ENCODE measurements around the gene MAPK8IP1.
A peak's percentile ranks its signal among the peaks of the same experiment; 100 is the strongest.

Gene MAPK8IP1

DNA sequence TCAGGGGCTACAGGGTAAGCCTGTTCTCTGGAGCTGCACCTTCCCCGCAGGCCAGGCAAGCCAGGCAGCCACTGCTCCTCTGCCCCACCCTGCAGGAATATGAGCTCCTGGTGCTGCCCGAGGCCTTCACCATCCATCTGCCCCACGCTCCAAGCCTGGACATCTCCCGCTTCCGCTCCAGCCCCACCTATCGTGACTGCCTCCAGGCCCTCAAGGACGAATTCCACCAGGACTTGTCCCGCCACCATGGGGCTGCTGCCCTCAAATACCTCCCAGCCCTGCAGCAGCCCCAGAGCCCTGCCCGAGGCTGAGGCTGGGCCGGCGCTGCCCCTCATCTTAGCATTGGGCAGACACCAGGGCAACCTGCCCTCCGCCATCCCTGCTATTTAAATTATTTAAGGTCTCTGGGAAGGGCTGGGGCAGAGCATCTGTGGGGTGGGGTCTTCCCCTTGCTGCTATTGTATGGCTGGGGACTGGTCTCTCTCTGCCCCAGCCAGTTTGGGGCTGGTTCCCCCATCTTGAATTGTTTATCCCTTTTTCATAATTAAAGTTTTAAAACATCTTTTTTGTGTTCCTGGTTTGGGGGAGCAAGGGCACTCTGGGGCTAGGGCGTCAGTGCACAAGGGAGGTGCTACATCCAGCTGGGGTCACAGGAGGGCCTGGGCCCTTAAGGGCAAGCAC is 43.2 kb downstream of the MAPK8IP1 start:
- no peak for DNase-seq

DNA sequence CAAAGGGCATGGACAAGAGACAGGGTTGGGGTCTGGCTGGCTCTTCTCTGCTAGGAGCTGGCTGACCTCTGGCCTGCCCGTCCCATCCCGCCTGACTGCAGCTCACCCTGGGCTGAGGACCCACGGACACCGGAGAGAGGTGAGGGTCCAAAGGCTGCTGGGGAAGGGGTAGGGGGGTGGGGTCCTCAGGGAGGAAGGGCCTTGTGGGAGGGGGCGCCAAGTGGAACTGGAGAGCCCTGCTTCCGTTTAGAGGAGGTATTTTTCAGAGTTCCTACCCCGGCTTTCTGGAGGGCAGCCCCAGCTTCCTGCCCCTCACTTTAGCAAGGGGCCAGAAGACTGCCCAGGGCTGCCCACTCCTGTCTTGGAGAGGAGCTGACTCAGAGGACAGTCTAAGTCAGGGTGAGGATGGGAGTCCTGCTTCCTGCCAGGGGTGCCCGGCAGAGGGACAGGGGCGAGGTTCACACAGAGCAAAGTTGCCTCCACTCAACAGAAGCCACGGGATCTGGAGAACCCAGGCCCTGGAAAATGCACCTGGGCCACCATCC is 44.1 kb downstream of the MAPK8IP1 start:
- peak in 1 of 2 experiments; percentile 65 for DNase-seq

DNA sequence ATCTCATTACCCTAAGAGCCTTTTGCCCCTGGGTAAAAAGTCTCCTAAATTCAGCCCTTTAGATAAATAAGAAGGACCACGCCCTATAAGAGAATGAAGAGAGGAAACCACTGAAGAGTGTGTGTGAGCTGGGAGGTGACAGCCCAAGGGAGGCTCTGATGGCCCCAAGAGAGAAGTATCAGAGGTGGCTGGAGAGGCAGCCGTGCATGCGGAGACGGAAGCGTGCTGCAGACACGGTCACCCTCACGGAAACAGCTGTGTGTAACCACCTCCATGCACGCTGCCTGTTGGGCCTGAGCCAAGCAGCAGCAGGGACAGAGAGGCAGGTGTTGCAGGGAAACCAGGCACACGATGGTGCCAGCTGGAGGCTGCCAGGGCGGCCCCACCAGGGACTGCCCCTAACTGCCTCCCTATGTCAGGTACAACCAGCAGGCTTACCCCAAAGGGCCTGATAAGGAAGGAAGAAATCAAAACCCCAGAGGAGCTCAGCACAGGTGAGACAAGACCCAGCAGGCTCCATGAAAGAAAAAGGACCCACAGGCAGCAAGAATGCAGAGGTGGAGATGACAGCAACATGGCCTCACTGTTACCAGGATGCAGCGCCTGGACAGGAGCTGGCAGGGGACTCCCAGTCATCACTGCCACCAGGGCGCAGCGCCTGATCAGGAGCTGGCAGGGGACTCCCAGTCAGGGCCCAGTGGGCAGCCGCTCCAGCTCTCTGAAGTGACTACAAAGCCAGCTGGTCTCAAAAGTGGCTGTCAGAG is 44.8 kb downstream of the MAPK8IP1 start:
- DNase-seq, result peak; percentile 92 to 98

DNA sequence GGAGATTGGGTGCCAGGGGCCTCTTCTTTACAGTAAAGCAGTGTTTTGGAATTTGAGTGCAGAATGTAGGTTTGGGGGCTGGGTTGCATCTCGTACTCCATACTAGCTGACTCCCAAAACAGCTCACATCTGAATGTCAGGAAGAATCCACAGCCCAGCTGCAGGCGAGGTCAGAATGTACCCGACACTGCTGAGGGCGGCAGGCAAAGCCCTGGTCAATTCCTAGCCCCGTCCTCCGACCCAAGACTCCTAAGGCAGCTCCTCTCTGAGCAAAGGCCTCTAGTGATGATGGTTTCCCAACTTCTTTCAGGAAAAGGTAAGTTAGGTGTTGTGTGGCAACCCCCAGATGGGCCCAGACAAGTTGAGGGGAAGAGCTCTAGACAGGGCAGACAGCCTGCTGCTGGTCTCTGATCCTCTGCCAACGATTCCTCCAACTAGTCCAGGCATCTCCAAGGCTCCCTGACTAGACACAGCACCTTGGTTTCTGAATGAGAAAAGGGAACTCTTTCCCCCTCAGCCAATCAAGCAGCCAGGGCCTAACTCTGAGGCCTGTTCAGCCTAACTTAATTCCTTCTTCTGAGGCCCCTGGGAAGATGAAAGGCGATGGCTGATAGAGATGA is 45.6 kb downstream of the MAPK8IP1 start:
- DNase-seq, result no peak

DNA sequence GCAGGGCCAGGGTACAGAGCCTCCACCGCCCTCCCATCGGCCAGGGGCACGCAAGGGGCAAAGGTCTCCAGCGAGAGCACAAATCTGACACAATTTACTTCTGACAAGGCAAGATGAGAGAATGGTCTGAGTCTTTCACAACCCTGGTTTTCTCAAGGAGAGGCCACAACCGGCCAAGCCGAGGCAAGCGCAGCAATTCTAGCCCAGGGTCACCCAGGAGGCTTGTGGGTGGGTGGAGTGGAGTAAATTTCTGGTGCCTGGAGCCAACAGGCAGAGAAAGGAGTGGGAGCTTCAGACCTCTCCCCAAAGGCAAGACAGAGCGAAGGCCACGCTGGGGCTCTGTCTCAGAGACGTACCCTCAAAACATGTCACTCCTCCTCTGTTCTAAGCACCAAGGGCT is 46.3 kb downstream of the MAPK8IP1 start:
- DNase-seq, result no peak

DNA sequence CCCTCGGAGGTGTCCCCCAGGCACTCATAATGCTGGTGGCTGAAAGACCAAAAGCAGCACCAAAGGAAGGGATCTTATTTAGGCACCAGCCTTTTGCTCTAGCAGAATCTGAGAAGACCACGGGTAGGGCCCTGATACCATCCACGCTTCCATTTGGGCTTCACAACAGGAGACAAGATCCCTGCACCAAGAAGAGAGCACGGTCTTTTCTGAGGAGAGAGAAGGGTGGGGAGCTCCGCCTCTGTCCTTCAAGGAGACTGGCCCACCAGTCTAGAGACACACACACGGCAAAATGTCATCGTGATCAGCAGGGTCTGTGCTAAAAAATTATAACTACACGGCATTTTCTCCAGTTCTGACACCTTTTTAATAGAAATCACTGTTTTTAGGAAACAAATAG is 46.8 kb downstream of the MAPK8IP1 start:
- no peak for DNase-seq

DNA sequence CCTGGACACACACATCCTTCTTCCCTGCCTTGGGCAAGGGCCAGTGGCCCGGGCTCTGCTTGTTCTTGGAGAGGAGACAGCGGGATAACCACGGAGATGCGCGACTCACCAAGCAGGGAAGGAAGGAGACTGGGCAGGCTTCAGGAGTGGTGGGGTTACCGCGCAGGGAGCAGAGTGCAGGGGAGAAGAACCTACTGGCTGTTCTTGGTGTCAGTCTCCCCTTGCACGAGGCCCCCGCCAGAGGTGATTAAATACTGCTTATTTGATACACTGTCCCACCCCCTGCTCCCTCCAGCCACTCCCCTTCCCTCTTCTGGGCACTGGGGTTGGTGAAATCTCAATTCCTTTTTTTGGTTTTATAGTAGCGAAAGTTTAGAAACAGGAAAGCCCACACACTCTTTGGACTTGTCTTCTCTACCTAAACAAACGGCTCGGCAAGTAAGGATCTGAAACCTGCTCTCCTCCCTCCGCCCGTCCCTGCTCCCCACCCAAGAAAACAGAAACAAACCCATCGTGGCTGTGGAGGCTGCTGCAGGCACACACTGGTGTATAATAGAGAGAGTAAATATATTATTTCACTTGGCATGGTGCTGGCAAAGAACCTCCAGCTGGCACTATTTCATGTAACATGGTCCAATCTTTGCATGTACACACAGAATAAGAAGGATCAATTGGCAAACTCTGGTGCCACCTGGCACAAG is 47.8 kb downstream of the MAPK8IP1 start:
- peak; percentile 32 to 36 for DNase-seq

DNA sequence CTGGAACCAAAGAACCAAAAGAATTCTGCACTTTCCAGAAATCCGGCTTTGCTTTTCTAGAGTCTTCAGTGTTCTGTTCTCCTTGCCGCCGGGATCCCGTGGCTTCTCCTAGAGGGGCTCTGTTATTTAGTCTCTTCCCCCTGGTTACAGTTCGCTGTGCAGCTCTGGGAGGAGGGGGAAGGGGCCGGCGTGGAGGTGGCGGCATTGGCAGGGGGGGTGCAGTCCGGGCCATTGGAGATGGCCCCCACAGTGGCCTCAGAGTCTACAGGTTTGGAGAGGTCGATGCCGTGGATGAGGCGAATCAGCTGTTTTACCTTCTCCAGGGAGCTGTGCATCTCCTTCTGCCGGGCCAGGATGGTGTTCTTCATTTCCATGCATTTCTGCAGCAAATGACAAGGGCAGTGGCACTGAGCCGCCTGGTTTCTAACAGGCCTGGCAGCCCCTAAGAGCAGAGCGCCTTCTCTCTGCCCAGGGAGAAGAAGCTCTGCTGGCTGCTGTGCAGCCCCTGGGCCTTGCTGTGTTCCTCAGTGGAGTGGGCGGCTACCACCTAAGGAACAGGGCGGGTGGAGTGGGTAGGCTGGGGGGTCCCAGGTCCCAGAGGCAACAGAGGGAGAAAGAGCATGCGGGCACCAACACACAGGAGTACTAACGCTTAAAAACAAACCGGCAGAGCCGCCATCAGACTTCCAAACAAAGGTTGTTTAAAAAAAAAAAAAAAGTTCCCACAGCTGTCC is 48.6 kb downstream of the MAPK8IP1 start:
- DNase-seq, result no peak

DNA sequence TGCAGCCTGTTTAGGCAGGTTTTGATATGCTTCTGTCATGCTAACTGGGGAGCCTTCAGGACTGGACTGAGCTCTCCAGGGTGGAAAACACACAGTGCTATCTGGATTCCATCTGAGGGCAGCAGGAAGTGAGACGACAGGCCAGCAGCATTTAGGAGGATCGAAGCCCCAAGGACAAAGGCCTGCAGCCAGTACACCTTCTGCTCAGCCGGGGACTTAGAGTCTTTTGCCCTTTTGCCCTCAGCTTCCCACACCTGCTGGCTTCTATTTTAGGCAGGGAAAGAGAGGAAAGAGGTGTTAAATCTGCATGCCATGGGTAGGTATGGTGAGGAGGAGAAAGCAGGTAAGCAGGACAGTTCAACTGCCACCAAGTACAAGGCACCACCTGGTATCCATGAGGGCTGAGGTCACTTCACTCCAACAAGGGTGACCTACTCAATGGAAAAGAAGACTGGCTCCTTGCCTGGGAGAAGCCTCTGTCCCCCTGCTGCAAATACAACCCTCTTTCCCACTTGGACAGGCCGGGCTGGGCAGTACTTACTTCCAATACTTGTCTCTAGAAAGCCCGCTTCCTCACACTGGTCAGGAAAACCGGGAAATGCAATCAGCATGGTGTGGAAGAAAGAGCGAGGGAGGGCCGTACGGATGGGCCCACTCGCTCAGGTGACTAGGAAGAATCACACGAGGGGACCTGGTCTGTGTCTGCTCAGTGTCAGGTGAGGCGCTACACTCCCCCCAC is 49.3 kb downstream of the MAPK8IP1 start:
- DNase-seq, result no peak

DNA sequence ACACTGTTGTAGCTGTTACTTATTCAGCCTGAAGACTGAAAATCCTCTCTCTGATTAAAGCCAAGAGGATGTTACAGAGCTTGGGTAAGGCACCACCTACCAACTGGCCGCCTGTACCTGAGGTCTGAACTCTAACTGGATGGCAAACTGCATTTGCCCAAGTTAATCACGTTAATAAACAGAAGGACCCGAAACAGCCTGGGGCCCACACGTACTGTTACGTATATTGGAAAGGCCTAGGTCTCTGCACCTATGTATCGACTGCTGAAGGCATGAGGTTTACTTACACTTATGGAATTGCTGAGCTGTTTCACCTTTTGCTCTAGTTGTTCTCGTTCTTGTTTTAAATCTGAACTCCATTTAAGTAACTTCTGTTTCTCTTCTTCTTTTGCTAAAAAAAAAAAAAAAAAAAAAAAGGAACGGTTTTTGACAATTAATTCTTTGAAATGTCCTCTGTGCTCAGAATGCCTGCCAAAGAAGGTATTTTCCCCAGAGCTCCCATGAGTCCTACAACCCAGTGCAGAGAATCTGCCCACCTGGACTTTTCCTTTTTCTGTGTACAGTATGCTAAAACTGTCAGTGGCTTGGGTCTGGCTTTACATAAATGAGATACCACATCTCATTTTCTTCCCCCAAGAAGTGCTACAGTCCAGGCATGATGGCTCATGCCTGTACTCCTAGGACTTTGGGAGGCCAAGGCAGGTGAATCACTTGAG is 50.1 kb downstream of the MAPK8IP1 start:
- no peak for DNase-seq

DNA sequence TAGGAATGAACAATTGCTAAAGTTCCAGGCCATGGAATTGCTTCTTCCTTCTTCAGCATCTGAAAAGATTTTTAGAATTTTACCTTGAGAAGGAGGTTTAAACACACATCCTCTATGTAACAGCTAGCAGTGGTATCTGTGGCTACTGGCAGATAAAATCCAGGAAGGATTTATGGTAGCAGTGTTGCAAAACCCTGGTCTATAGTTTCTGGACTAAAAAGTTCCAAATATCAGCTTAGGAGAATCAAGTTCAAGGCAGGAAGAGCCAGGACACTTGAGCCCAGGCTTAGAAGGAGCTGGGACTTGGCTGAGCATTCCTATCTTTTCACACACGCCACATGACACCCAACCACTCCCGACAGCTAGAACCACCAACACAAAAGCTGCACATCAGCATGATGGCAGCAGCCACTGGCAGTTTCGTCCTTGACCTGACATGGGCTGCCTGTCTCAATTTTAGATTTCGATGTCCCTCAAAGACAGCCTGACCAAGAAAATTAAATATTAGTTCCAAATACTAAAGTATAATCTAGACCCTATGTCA is 51.1 kb downstream of the MAPK8IP1 start:
- DNase-seq, result no peak

DNA sequence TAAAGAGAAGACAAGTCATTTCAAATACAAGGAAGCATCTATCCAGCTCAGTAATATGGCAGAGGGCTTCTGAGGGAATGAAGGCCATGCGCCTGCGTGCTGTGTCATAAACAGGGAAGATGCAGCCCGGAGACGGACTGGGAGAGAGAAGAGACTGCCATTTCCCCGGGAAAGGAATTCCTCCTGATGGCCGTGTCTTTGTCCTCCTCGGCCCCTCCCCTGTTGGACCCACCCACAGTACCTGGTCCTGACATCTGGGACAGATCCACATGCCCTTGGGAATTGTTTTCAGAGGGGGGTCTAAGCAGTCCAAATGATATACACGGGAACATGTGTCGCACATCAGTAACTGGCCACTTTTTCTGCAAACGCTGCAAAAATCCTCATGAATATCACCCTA is 52.5 kb downstream of the MAPK8IP1 start:
- no peak for DNase-seq

DNA sequence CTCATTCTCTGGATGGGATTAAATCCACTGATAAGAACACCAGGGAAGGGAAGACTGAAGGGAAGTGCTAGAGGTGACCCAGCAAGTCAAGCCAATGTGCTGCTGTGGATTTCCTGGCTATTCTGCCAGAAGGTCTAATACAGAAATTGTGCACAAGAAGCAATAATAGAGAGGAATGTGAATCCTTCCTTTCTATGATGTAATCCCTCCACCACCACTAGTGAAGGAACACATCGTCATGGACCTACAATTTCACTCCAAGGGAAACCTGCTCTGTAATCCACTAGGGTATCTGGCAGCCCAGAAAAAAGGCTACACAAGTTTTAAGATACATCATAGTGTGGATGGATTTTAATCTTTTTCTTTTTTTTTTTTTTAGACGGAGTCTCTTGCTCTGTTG is 54.4 kb downstream of the MAPK8IP1 start:
- no peak for DNase-seq

DNA sequence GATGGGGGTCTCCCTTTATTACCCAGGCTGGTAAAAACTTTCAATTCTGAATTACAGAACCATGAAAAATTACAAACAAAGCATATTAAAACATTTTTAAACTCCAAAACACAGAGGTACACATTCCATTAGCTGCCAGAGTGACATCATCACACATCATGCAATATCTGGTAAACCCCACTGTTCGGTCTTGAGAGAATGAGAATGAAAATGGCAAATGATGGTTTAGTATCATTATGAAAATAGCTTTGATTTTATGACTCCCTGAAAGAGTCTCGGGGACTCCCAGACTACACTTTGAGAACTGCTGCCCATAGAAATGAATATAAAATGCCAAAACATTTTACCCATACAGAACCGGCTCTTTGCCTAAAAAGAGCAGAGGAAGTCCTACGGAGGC is 55.8 kb downstream of the MAPK8IP1 start:
- no peak for DNase-seq

DNA sequence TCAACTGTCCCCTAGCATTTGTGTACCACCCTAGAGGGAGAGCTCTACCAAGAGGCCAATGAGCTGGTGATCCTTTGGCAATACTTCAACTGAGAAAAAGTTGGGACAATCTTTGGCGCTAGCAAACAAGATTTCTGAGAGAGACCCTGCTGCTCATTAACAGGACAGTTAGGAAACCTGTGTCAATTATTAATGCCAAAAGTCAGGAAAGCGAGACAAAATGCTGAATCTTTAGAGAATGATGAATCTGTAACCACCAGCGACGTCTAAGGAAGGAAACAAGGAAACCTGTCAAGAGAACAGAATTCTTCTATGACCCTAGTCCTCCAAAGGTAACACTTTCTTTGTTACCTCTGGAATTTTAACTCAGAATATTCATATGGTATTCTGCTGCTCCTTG is 56.9 kb downstream of the MAPK8IP1 start:
- no peak for DNase-seq

DNA sequence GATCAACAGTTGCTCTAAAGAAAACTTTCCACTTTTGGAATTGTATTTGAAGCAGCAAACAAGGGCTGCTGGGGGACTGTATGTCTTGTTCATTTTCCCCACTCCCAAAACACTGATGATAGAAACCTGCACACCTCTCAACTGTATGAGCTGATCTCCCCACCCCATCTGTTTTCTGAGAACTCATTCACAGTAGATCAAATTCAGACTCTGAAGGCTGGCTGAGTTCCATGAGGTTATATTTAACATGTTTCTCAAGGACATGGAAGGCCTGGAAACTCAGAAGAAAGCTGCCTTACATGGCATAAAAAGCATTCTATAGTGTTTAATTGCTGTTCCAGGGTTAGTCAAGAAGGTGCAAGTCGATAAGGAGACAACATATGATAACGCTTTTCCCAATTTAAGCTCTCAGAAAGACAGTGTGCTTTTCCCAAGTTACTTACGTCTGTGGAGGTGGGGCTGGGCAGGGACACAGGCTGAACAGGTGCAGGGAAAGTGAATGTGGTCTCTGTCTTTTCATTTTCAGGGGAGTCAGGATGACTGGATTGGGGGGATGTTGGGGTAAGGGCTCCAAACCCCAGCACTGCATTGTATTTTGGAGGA is 60.0 kb downstream of the MAPK8IP1 start:
- no peak for DNase-seq

DNA sequence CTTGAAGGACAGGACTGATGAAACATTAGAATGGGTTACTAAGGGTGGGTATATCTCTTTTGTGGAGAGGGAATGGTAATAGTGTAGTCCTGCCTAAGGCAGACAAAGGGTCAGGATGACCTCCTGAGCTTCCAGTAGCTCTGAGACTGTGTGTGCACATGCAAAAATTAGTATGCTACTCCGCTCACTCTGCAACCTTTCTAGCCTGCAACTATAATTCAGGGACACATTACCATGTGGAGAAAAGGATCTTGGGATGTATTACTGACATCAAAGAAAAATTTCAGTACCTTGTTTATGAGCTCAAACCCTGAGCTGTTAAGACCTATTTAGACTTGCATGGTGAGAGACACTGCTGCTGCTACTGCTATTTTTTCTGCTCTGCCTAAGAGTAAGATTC is 62.4 kb downstream of the MAPK8IP1 start:
- no peak for DNase-seq

DNA sequence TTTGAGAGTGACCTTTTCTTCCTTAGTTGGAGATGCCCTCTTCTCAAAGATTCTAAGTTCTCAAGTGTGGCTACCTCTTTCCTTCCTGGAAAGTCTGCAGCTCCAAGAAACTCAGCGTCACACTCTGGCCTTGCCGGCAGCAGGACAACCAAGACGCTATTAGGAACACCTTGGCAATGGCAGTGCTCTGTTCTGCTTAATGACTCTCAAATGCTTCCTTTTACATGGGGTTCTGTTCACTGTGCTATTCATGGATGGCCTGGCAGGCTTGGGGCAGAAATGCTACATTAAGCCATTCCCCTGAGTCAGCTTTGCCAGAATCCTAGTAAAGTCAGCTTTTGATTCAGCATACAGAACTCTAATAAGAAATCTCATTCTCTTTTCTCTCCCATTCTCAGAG is 62.9 kb downstream of the MAPK8IP1 start:
- no peak for DNase-seq

DNA sequence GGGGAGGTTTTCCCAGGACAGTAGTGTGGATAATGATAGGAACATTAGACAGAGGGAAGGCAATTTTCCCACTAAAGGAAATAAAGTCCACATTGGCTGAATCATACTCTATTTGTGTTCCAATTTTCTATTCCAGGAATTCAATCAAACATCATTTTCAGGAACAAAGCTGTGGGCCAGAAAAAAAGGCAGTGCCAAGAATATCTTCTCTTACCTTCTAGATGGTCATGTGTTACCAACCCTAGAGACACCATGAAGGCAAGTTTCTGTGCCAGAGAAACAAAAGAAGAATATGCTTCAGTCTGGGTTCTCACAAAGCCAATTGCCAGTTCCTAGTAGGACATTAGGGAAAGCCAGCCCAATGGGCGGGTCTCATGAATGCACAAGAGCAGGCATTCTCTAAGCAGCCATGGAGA is 64.5 kb downstream of the MAPK8IP1 start:
- no peak for DNase-seq

Data from NCI-H2081 (cell line).